LNCAP (cell line): ENCODE data around the gene KRTAP1-3.

Source experiments
- CTCF ChIP-seq: fragments of 450-650 bp; IDR thresholded peaks from 2 replicates; pipeline ENCODE4 v1.5.1; 2017; ENCODE audit warnings: mild to moderate bottlenecking

The KRTAP1-3 gene

GRCh38 chr17:41067281-41067680, 32.6 kb upstream of the KRTAP1-3 start:
- no peak for TF ChIP-seq CTCF

GRCh38 chr17:41065829-41066624, 31.4 kb upstream of the KRTAP1-3 start, which contains the start of gene KRTAP2-4:
KRTAP2-4 (minus strand) TSS chr17:41065879; CDS start chr17:41065845, 34 bp downstream.
- no peak for TF ChIP-seq CTCF

- TF ChIP-seq CTCF: no peak
Measured at GRCh38 chr17:41064301-41064700, 29.6 kb upstream of the KRTAP1-3 start.

GRCh38 chr17:41063449-41063848, 28.8 kb upstream of the KRTAP1-3 start:
- no peak for TF ChIP-seq CTCF

GRCh38 chr17:41061964-41062363, 27.3 kb upstream of the KRTAP1-3 start:
- TF ChIP-seq CTCF: no peak

- no peak for TF ChIP-seq CTCF
Measured at GRCh38 chr17:41060052-41060604, 25.5 kb upstream of the KRTAP1-3 start, which contains the start of gene KRTAP2-3. KRTAP2-3 (minus strand) TSS chr17:41060114; CDS start chr17:41060050, 64 bp downstream.

GRCh38 chr17:41058741-41059140, 24.1 kb upstream of the KRTAP1-3 start:
- no peak for TF ChIP-seq CTCF
